NK-92 treated with Interleukin-12 subunit alpha and Interleukin-12 subunit beta, amount 100 ng/mL, for 24 hours (cell line): ENCODE data around the gene MYNN.

Source experiments
- DNase-seq: peaks from one replicate; lab custom pipeline; 2025; lab: John Stamatoyannopoulos, UW

Gene MYNN

GRCh38 chr3:169827712-169828111 is 54.5 kb downstream of the MYNN start:
- no peak for DNase-seq

DNA sequence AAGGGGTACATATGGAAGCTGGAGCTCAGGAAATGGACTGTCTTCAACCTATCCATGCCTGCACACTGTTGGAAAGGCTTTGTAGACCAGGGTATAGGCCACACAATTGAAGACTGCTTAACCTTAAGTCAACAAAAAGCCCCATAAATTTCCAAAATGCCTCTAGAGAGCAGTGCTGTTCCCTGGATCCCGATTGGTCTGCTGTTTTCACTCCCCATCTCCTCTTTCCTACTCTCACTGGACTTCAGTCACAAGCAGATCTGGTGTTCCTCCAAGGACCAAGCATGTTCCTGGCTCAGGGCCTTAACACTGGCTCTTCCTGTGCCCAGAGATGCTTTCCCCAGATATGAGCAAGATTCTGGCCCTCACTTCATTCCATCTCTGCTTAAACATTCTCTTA is 62.3 kb downstream of the MYNN start:
- DNase-seq, result no peak

GRCh38 chr3:169836078-169836941 is 63.1 kb downstream of the MYNN start:
- DNase-seq, result no peak

- no peak for DNase-seq
Measured at GRCh38 chr3:169836942-169837275, 63.7 kb downstream of the MYNN start.

GRCh38 chr3:169838511-169839030 is 65.4 kb downstream of the MYNN start:
- no peak for DNase-seq
